Measurements from ENCODE around the gene GARNL3. TPM values are rescaled to one million over a fixed set of nuclear protein-coding genes. Genes with fewer than 3 reads are reported as not detected.
A peak's percentile ranks its signal among the peaks of the same experiment; 100 is the strongest.

The GARNL3 gene
- total RNA-seq, 1 experiment from 2014 or later, result 11.8 TPM

GRCh38 chr9:127216210-127216887 is 48.2 kb upstream of the GARNL3 start:
- no peak overlapping the region for H3K27ac Mint-ChIP-seq (ENCODE audit: unreplicated experiment)

GRCh38 chr9:127216888-127217217 is 47.7 kb upstream of the GARNL3 start:
- Histone ChIP-seq H3K4me1 (peaks cover 3% of the 10 kb centered on the region; the same call in 1 of the 2 replicates), H3K4me3 (ENCODE audit: low read depth, low read length) (no peak overlapping the region), H3K27me3 (replicated peaks; ENCODE audit: control insufficient read depth, insufficient read depth, low read length) (no peaks in the 10 kb centered on the region), H3K9me3 (no peaks in the 10 kb centered on the region), H3K36me3 (ENCODE audit: control insufficient read depth, insufficient read depth, low read length) (no peaks in the 10 kb centered on the region; the same call in 1 of the 2 replicates)
- peak in 1 of 2 experiments; percentile 14 for DNase-seq
- no TSS peak for BruUV-seq (replicated peaks)
- POLR2A ChIA-PET, result no interaction called here
- H3K36me3 Mint-ChIP-seq (ENCODE audit: insufficient read depth, unreplicated experiment), result no peaks in the 10 kb centered on the region
- H3K27ac Mint-ChIP-seq (ENCODE audit: unreplicated experiment), result no peak overlapping the region
- peaks cover 7% of the 10 kb centered on the region for H3K4me1 Mint-ChIP-seq (ENCODE audit: low read depth, unreplicated experiment)
- H3K27me3 Mint-ChIP-seq (ENCODE audit: insufficient read depth, unreplicated experiment), result no peaks in the 10 kb centered on the region
- no peak overlapping the region for H3K4me3 Mint-ChIP-seq (ENCODE audit: unreplicated experiment)
- no peak for TF ChIP-seq CTCF (IDR thresholded peaks at IDR 0.05; ENCODE audit: insufficient read depth in 1 of 2, low read depth in 1 of 2, low read length in 1 of 2, severe bottlenecking in 1 of 2, unreplicated experiment in 1 of 2)
- intact Hi-C loops (cut with micrococcal nuclease; ENCODE audit: unreplicated experiment), result no loop called here
- CTCF ChIA-PET, result no interaction called here
- H3K9me3 Mint-ChIP-seq (ENCODE audit: unreplicated experiment), result no peaks in the 10 kb centered on the region

More at GRCh38 chr9:127216210-127216887, 48.2 kb upstream of the GARNL3 start:
- Mint-ChIP-seq H3K4me1 (ENCODE audit: low read depth, unreplicated experiment) (peaks cover 7% of the 10 kb centered on the region), H3K9me3 (ENCODE audit: unreplicated experiment) (no peaks in the 10 kb centered on the region), H3K36me3 (ENCODE audit: insufficient read depth, unreplicated experiment) (no peaks in the 10 kb centered on the region), H3K27me3 (ENCODE audit: insufficient read depth, unreplicated experiment) (no peaks in the 10 kb centered on the region), H3K4me3 (ENCODE audit: unreplicated experiment) (no peak overlapping the region)
- intact Hi-C loops (cut with micrococcal nuclease; ENCODE audit: unreplicated experiment), result no loop called here
- Histone ChIP-seq H3K4me3 (ENCODE audit: low read depth, low read length) (no peak overlapping the region), H3K27me3 (replicated peaks; ENCODE audit: control insufficient read depth, insufficient read depth, low read length) (no peaks in the 10 kb centered on the region), H3K4me1 (peaks cover 3% of the 10 kb centered on the region; the same call in 1 of the 2 replicates), H3K36me3 (ENCODE audit: control insufficient read depth, insufficient read depth, low read length) (no peaks in the 10 kb centered on the region; the same call in 1 of the 2 replicates), H3K9me3 (no peaks in the 10 kb centered on the region)
- ChIA-PET CTCF (no interaction called here), POLR2A (no interaction called here)
- DNase-seq, result no peak
- no TSS peak for BruUV-seq (replicated peaks)
- TF ChIP-seq CTCF (IDR thresholded peaks at IDR 0.05; ENCODE audit: insufficient read depth in 1 of 2, low read depth in 1 of 2, low read length in 1 of 2, severe bottlenecking in 1 of 2, unreplicated experiment in 1 of 2), result no peak

GRCh38 chr9:127218818-127219217 is 45.8 kb upstream of the GARNL3 start:
- H3K4me1 Mint-ChIP-seq (ENCODE audit: low read depth, unreplicated experiment), result peaks cover 14% of the 10 kb centered on the region
- H3K9me3 ChIP-seq, result no peaks in the 10 kb centered on the region
- no peak overlapping the region for H3K4me3 ChIP-seq (ENCODE audit: low read depth, low read length)
- no peak for DNase-seq
- peaks cover 3% of the 10 kb centered on the region; the same call in 1 of the 2 replicates for H3K4me1 ChIP-seq
- no TSS peak for BruUV-seq (replicated peaks)
- ChIA-PET CTCF (no interaction called here), POLR2A (no interaction called here)
- TF ChIP-seq CTCF (IDR thresholded peaks at IDR 0.05; ENCODE audit: insufficient read depth in 1 of 2, low read depth in 1 of 2, low read length in 1 of 2, severe bottlenecking in 1 of 2, unreplicated experiment in 1 of 2), result no peak
- intact Hi-C loops (cut with micrococcal nuclease; ENCODE audit: unreplicated experiment), result no loop called here
- H3K4me3 Mint-ChIP-seq (ENCODE audit: unreplicated experiment), result no peak overlapping the region
- H3K27me3 ChIP-seq (replicated peaks; ENCODE audit: control insufficient read depth, insufficient read depth, low read length), result no peaks in the 10 kb centered on the region
- no peaks in the 10 kb centered on the region; the same call in 1 of the 2 replicates for H3K36me3 ChIP-seq (ENCODE audit: control insufficient read depth, insufficient read depth, low read length)
- no peaks in the 10 kb centered on the region for H3K9me3 Mint-ChIP-seq (ENCODE audit: unreplicated experiment)
- no peak overlapping the region for H3K27ac Mint-ChIP-seq (ENCODE audit: unreplicated experiment)
- H3K27me3 Mint-ChIP-seq (ENCODE audit: insufficient read depth, unreplicated experiment), result peaks cover 3% of the 10 kb centered on the region
- H3K36me3 Mint-ChIP-seq (ENCODE audit: insufficient read depth, unreplicated experiment), result peaks cover 9% of the 10 kb centered on the region
